Spleen (tissue), 7 donors: ENCODE results near the gene MECR.

ENCODE experiments used
- POLR2A ChIP-seq, 3 donors: fragments of 450-650 bp; IDR thresholded peaks; one replicate each; pipeline ENCODE4 v1.5.1; 2017; ENCODE audit warnings: antibody characterized with exemption in 3 of 3, mild to moderate bottlenecking in 1 of 3
- TF ChIP-seq, protein P1 (sequence below), 11 experiments: fragments of 200-600 bp in 7 of 11; fragments of 450-650 bp in 4 of 11; sonication (generic) in 4 of 11; IDR thresholded peaks in 8 of 11; conservative IDR thresholded peaks in 3 of 11; 1 replicate in 7 of 11; 2 replicates in 4 of 11; pipeline versions ENCODE4 v1.4.0 to v1.8.0; 2016 to 2021; ENCODE audit warnings: antibody characterized with exemption in 11 of 11, inconsistent platforms in 4 of 11, mild to moderate bottlenecking in 1 of 11
- donor health status: DM: no; HTN: no; CAD: no; lungs with moderate emphysema.
- donor health status: DM: no; HTN: no; CAD: no.
- donor health status: DM: no; HTN: no; CAD: no.

DNA sequence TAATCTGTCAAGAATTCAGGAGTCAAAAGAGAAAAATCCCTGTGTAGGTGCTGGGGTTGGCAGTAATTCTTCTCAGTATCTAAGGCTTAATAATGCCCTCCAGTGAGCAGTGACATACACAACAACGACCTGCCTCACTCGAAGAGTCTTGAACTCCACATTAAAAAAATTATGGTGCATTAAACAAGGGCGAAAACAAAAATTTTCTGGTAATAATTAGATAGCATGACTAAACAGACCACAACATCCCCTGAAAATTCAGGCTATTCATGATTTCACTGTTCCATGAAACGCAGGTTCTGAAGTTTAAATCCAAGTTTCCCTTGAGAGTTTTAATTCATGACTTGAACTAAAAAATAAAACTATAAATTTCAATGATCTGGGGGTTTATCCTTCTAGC, 54.2 kb downstream of the MECR start:
- TF ChIP-seq, protein P1, sequence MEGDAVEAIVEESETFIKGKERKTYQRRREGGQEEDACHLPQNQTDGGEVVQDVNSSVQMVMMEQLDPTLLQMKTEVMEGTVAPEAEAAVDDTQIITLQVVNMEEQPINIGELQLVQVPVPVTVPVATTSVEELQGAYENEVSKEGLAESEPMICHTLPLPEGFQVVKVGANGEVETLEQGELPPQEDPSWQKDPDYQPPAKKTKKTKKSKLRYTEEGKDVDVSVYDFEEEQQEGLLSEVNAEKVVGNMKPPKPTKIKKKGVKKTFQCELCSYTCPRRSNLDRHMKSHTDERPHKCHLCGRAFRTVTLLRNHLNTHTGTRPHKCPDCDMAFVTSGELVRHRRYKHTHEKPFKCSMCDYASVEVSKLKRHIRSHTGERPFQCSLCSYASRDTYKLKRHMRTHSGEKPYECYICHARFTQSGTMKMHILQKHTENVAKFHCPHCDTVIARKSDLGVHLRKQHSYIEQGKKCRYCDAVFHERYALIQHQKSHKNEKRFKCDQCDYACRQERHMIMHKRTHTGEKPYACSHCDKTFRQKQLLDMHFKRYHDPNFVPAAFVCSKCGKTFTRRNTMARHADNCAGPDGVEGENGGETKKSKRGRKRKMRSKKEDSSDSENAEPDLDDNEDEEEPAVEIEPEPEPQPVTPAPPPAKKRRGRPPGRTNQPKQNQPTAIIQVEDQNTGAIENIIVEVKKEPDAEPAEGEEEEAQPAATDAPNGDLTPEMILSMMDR (IDR thresholded peaks at IDR 0.05 in 8 of 11, conservative IDR thresholded peaks at IDR 0.05 in 3 of 11): no peak
- no peak for TF ChIP-seq POLR2A (IDR thresholded peaks at IDR 0.05)
